ENCODE data around the gene TAMM41. TPM values are rescaled to one million over a fixed set of nuclear protein-coding genes. Genes with fewer than 3 reads are reported as not detected.

Gene TAMM41
- total and polyA plus RNA-seq, 4 donors, result 3.0 to 8.7 (median 5.0) TPM

- 94% methylated on average over 1 of the region's 1 CpG for WGBS
- H3K4me3 ChIP-seq (ENCODE audit: low read depth in 1 of 3, low read length in 3 of 3), result no peak overlapping the region
- peaks cover 0 to 2% (median 0%) of the 10 kb centered on the region in 4 donors for H3K9me3 ChIP-seq (ENCODE audit: control insufficient read depth in 4 of 4, low read length in 3 of 4)
- H3K4me1 ChIP-seq (ENCODE audit: control insufficient read depth in 4 of 4, insufficient read depth in 4 of 4, low read length in 3 of 4), result no peaks in the 10 kb centered on the region
- H3K9ac ChIP-seq (ENCODE audit: low read depth in 1 of 2, low read length in 2 of 2), result no peak overlapping the region
- no peak for DNase-seq (ENCODE audit: low spot score)
- H3K36me3 ChIP-seq (ENCODE audit: control insufficient read depth in 4 of 4, insufficient read depth in 3 of 4, low read depth in 1 of 4, low read length in 3 of 4), result peaks cover 9 to 40% (median 23%) of the 10 kb centered on the region in 4 donors
- no peaks in the 10 kb centered on the region for H3K27me3 ChIP-seq (ENCODE audit: control insufficient read depth in 4 of 4, insufficient read depth in 4 of 4, low read length in 3 of 4)
- no peak for TF ChIP-seq JUND (IDR thresholded peaks at IDR 0.05)
- no peak for TF ChIP-seq HNF4G (IDR thresholded peaks at IDR 0.05)
- no peak for TF ChIP-seq HNF4A (conservative IDR thresholded peaks at IDR 0.05)
- no peak for TF ChIP-seq FOXA1 (IDR thresholded peaks at IDR 0.05)
- no peak for TF ChIP-seq ZBTB33 (IDR thresholded peaks at IDR 0.05)
- TF ChIP-seq SP1 (IDR thresholded peaks at IDR 0.05), result no peak
- TF ChIP-seq YY1 (IDR thresholded peaks at IDR 0.05), result no peak
- no peak for TF ChIP-seq MAX (IDR thresholded peaks at IDR 0.05)
- no peak for TF ChIP-seq RXRA (IDR thresholded peaks at IDR 0.05)
- no peak for TF ChIP-seq RAD21 (IDR thresholded peaks at IDR 0.05)
- H3K27ac ChIP-seq (ENCODE audit: low read depth in 1 of 2, low read length in 2 of 2), result no peak overlapping the region
Observed at GRCh38 chr3:11789412-11789811, 57.3 kb downstream of the TAMM41 start.

- H3K27ac ChIP-seq (ENCODE audit: low read depth in 1 of 2, low read length in 2 of 2), result no peak overlapping the region
- no peak for DNase-seq (ENCODE audit: low spot score)
Observed at GRCh38 chr3:11784971-11785377, 61.7 kb downstream of the TAMM41 start.

More at GRCh38 chr3:11784971-11785377, 61.7 kb downstream of the TAMM41 start:
- Histone ChIP-seq H3K4me1 (ENCODE audit: control insufficient read depth in 4 of 4, insufficient read depth in 4 of 4, low read length in 3 of 4) (no peaks in the 10 kb centered on the region), H3K36me3 (ENCODE audit: control insufficient read depth in 4 of 4, insufficient read depth in 3 of 4, low read depth in 1 of 4, low read length in 3 of 4) (peaks cover 7 to 27% (median 17%) of the 10 kb centered on the region in 4 donors), H3K4me3 (ENCODE audit: low read depth in 1 of 3, low read length in 3 of 3) (no peak overlapping the region), H3K9me3 (ENCODE audit: control insufficient read depth in 4 of 4, low read length in 3 of 4) (peaks cover 0 to 2% (median 0%) of the 10 kb centered on the region in 4 donors), H3K27me3 (ENCODE audit: control insufficient read depth in 4 of 4, insufficient read depth in 4 of 4, low read length in 3 of 4) (no peaks in the 10 kb centered on the region), H3K9ac (ENCODE audit: low read depth in 1 of 2, low read length in 2 of 2) (no peak overlapping the region)
- TF ChIP-seq ATF3 (IDR thresholded peaks at IDR 0.05) (no peak), JUND (IDR thresholded peaks at IDR 0.05) (no peak), HNF4A (conservative IDR thresholded peaks at IDR 0.05) (no peak), FOXA2 (IDR thresholded peaks at IDR 0.05) (no peak), ZBTB33 (IDR thresholded peaks at IDR 0.05) (no peak), GABPA (IDR thresholded peaks at IDR 0.05 in 1 of 2, conservative IDR thresholded peaks at IDR 0.05 in 1 of 2) (no peak), EGR1 (IDR thresholded peaks at IDR 0.05; ENCODE audit: low read depth in 2 of 2) (no peak), RXRA (IDR thresholded peaks at IDR 0.05) (no peak), RAD21 (IDR thresholded peaks at IDR 0.05) (no peak), FOXA1 (IDR thresholded peaks at IDR 0.05) (no peak)
- TF ChIP-seq, protein P1, sequence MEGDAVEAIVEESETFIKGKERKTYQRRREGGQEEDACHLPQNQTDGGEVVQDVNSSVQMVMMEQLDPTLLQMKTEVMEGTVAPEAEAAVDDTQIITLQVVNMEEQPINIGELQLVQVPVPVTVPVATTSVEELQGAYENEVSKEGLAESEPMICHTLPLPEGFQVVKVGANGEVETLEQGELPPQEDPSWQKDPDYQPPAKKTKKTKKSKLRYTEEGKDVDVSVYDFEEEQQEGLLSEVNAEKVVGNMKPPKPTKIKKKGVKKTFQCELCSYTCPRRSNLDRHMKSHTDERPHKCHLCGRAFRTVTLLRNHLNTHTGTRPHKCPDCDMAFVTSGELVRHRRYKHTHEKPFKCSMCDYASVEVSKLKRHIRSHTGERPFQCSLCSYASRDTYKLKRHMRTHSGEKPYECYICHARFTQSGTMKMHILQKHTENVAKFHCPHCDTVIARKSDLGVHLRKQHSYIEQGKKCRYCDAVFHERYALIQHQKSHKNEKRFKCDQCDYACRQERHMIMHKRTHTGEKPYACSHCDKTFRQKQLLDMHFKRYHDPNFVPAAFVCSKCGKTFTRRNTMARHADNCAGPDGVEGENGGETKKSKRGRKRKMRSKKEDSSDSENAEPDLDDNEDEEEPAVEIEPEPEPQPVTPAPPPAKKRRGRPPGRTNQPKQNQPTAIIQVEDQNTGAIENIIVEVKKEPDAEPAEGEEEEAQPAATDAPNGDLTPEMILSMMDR (IDR thresholded peaks at IDR 0.05; ENCODE audit: low read depth, low read length, missing input control), result no peak
- WGBS, result 73% methylated on average over 3 of the region's 3 CpGs
